ENCODE results near the gene OPN4.

The OPN4 gene

GRCh38 chr10:86682675-86683074, 28.3 kb downstream of the OPN4 start:
- no peak for DNase-seq

DNA sequence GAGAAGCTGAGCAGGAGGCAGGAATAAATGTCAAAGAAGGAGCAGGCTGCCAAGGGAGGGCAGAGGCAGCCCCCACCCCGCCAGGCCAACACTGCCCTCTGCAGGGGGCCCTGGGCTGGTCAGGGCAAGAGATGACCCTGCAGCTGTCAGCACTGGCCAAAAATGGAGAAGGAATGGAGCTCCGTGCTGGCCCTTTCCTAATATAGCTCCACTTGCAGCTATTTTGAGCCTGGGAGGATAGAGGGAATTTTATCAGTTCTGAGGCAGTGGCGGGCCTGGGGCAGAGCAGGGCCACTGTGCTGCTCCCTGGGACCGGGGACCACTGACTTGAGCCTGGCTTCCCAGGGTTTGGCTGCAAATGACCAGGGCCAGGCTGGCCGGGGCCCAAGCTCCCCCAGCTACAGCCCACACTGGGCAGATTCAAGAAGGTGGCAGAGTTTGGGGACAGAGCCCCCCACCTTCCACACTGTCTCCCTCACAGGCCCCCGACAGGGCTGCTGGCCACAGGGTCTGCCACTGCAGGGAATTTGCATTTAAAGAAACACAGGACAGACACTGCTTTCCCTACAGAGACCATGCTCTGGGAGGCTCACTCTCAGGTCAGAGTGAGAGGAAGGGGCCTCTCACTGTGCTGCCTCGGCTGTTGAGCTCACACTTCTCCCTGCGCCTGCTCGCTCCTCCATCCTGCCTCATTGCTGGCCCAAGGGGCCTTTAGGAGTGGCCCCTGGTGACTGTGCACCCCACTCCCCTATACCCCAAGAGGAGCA, 30.2 kb downstream of the OPN4 start:
- no peak for DNase-seq

DNA sequence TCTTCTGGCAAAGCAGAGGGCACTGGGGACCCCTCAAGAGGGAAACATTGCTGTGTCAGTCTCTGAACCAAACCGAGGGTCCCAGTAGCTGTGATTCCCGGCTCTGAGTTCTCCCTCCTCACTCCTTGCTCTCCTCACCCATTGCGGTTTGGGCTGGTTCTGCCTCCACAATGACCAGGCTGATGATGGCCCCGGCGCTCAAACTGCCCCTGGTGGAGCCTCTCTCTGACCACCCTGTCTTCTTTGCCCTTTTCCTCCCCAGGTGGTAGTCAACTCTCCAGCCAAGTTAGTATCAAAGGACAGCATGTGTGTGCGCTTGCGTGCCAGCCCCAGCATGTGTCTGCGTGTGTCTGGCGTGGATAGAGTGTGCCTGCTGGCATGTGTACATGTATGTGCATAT, 31.1 kb downstream of the OPN4 start:
- DNase-seq, result no peak

- DNase-seq, result no peak
Observed at GRCh38 chr10:86685893-86686632, 31.7 kb downstream of the OPN4 start.

- no peak for DNase-seq
Observed at GRCh38 chr10:86686972-86687371, 32.6 kb downstream of the OPN4 start.

- DNase-seq, result no peak
Observed at GRCh38 chr10:86687750-86688149, 33.4 kb downstream of the OPN4 start.

- DNase-seq, result no peak
Observed at GRCh38 chr10:86688398-86688921, 34.1 kb downstream of the OPN4 start.

DNA sequence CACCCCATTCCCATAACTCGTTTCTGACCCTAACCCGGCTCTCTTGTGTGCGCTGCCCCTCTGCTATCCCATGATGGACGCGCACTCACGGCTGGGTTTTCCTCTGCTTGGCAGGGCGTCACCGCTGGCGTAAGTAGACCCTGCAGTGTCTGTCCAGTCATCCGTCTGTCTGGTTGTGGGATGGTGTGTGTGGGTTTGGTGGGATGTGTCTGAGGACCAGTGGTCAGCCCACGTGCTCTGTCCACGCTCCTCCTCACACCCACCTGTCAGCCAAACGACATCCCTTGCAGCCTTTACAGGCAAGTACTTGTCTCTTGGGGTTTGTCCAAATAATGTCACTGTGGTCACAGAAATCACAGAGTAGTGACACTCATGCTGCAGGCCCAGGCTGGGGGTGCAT, 34.8 kb downstream of the OPN4 start:
- DNase-seq, result no peak

DNA sequence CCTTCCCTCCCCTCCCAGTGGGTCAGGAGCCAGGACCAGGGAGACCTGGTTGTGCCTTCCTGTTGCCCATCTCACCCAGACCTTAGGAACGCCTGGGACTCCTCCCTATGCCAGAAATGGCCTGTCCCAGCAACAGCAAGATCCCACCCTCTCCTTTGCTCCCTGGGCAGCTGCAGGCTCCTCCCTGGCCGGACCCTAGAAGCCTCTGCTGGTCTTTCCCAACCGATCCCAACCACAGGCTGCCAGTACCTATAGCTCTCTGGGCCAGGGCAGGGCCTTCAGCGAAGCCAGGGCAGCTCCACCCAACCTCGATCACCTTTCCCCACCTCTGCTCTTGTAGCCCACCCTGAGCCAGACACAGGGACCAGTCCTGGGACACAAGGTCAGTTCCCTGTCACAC, 35.9 kb downstream of the OPN4 start:
- DNase-seq, result no peak

DNA sequence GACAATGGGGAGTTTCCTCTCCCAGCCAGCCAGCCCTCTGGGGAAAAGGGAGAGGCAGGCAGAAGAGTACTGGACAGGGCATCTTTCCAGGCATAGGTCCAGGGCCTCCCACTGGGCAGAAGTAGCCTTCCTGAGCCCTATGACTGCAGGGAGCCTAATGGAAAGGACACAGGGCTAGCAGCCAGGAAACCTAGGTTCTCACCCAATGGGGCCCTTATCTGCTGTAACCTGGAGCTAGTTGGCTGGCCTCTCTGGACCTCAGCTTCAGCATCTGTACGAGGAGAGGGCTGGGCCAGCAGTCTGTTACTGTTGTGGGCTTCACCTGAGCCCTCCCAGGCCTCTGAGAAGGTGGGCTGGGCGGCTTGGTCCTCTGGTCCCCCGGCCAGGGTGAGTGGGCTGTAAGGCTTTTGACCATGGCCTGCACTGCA, 36.3 kb downstream of the OPN4 start:
- DNase-seq, result no peak

DNA sequence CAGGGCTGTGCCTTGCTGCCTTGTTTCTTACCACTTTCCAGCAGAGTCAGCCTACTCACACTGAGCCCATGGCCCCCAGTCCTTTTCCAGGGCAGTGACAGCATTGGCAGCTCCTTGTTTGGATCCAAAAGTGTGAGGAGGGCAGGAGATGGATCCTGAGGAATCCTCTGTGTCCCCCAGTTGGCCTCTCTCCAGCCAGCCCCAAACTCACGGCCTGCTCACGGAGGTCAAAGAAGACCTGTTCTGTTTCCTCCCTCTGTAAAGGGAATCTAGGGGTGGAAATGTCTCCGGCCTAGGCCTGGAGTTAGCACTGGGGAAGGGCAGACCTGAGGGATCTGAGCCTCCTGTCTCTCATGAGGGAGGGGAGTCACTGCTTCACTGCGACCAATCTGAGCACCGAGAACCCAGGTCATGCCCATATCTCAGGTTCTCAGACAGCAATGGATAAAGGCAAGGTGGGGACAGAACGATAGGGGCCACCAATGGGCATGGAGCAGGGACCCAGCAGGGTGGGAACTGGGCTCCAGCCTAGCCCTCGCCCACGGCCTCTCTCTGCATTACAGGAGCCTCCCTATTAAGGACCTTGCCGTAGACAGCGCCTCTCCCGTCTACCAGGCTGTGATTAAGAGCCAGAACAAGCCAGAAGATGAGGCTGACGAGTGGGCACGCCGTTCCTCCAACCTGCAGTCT, 37.1 kb downstream of the OPN4 start:
- no peak for DNase-seq

GRCh38 chr10:86692023-86692514, 37.7 kb downstream of the OPN4 start:
- DNase-seq, result no peak

- no peak for DNase-seq
Observed at GRCh38 chr10:86692664-86693063, 38.3 kb downstream of the OPN4 start.

- no peak for DNase-seq
Observed at GRCh38 chr10:86693275-86693674, 38.9 kb downstream of the OPN4 start.

DNA sequence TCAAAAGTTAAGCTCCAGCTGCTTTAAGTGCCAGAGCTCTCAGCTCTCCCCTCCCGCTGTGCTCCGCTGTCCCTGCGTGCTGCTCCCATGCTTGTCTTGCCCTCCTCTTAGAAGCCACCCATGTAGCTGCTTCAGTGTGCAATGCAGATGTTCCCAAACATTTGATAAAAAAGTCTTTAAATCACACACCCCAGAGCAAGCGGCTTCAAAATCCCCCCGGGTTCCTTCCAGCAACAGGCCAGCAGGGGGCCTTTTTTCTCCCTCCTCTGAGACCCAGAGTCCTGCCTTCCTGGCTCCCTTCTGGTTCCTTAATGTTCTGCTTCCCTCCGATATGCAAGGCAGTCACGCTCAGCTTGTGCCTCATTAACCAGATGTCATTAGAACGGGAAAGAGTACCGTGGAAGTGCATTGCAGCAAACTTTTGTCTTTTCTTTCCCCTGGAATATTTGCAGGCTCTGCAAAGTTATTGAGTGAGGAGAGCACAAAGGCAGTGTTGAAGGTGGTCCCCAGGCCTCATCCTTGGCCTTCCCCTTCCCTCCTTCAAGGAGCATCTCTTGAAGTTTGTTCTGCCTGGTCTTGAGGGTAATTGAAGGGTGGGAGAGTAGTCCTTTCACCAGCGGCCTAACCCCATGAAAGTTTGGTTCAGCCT, 39.5 kb downstream of the OPN4 start:
- DNase-seq, result no peak

DNA sequence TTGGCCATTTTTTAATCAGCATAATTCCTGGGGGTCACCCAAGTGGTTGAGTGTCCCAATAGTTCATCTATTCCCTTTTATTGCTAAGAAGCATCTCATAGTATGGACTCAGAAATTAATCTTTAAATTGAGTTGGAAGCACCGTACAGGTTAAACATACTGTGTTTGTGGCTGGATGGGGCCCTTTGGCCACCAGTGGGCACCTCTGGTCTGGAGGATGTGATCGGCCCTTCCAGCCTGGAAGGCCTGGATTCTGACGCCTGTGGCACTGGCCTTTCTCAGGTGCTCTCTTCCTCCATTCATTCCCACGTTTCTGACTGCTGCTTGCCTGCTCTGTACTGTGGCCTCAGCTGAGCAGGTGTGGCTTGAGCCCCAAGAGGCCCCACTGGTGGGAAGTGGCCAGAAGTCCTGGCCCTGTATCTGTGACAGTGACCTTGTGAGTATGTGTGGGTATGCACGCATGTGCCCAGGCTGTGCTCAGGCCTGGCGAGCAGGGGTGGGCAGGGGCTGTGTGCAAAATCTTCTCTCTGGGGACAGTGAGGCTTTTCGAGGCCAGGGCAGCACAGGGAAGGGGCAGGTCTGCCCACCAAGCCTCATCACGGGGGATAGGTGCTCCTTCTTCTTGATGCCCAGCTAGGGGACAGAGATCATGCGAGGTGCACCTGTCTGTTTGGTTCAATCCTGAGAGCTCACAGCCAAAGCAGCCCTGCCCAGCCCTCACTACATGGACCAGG, 44.0 kb downstream of the OPN4 start:
- no peak for DNase-seq

- DNase-seq, result no peak
Observed at GRCh38 chr10:86699125-86699524, 44.8 kb downstream of the OPN4 start.

DNA sequence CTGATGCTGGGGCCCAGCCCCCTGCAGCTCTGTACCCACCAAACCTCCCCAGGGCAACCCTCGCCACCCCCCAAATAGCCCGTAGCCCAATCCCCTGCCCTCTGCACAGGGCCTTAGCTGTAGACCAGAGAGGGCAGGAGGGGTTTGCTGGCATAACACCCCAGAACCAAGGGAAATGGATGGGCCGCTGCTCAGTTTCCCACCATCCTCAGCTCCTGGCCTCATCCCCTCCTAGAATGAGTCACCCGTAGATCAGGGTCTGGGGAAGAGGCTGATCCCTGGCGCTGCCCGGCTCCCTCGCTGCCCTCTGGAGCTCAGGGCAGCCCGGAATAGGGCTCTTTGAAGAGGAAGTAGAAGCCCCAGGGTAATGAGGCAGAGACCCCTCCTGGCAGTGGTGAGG, 45.2 kb downstream of the OPN4 start:
- no peak for DNase-seq

DNA sequence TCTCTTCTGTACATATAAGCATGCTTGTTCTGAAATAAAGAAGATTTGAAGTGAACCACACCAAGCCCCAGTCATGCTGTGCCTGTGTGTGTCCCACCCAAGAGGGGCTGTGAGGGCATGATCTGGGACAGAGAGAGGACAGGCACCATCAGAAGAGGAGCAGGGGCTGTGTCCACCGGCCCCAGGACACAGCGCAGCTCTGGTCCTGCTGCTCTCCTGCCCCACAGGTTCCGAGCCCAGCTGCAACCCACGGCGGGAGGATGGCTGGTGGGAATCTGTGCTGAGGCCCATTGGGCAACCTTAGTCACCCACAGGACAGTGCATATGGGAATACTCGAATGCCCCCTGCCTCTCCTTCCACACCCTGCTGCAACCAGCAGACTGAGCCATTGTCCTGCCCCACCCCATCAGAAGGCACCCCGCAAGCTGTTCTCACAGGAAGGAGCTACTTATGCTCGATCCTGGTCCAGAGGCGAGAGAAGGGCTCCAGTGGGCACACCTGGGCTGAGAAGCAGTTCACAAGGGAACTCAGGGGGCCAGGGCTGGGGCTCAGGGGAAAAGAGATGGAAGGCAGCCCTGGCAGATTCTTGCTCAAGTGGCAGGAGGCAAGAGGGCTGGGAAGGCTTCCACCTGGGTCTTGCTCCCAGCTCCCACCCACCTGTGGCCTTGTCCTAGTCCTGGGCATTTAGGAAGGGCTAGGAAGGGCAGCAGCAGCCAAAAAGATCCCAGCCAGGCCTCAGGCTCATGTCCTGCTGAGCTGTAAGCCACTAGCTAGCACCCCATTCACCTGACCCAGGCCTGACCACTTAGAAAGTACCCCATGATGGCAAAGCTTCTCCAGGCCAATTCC, 45.9 kb downstream of the OPN4 start:
- no peak for DNase-seq

DNA sequence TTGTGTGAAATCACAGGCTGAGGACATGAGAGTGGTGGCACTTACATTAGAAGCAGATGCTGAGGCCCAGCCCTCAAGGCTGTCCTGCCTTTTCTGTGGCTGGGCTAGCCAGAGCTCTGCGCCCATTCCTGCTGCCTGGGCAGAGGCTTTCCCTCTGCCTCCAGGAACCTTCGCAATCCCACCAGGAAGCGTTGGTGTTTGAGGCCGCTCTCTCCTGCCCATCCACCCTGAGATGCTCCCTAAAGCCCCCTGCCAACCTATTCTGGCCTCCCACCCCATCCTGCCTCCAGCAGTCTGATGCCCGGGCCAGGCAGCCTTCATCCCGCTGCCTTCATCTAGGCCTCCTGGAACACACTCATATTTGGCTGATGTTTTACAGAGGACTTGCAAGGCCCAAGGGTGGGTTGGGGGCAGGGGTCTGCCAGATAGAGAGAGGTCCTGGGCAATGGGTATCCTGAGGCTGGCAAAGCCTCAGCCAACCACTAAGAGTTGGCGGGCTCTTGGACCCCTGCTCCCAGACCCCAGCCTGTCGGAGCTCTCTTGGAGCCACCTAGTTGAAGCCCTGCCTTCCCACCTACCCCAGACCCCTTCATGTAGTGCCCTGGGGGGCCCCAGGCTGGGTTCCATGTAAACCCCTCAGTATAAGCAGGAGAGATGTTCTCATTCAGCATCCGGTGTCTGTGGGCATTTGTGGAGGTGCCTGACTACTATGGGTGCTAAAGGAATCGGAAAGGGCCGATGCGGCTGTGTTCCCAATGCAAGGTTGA, 46.7 kb downstream of the OPN4 start:
- no peak for DNase-seq
